Measurements from ENCODE around the gene CT45A8.
"Not testable (repeated sequence)": the region's sequence is repeated elsewhere in the genome, so short reads cannot be mapped to it uniquely, and the experiment has no call there.

CT45A8 gene, protein sequence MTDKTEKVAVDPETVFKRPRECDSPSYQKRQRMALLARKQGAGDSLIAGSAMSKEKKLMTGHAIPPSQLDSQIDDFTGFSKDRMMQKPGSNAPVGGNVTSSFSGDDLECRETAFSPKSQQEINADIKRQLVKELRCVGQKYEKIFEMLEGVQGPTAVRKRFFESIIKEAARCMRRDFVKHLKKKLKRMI

DNA sequence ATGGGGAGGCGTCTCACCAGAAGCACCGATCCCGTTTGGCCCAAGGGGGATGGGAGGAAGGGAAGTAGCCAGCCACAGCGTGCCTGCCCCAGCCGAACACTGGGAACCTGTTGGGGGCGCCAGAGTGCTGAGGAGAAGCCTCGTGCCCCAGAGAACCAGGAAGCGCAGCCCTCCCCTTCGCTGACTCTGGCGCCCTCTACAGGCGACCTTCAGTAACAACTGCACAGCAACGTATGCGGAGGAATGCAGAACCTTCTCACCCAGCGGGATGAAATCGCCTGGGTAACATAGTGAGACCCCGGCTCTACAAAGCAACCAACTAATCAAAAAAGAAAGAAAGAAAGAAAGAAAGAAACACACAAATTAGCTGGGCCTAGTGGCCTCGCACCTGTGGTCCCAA lies at the start of gene CT45A8:
Gene CT45A8 (minus strand): TSS at position 101 of the 400 bp plus-strand sequence. CDS start 3,755 bp downstream, outside the sequence.
- DNase-seq: not testable (repeated sequence)

DNA sequence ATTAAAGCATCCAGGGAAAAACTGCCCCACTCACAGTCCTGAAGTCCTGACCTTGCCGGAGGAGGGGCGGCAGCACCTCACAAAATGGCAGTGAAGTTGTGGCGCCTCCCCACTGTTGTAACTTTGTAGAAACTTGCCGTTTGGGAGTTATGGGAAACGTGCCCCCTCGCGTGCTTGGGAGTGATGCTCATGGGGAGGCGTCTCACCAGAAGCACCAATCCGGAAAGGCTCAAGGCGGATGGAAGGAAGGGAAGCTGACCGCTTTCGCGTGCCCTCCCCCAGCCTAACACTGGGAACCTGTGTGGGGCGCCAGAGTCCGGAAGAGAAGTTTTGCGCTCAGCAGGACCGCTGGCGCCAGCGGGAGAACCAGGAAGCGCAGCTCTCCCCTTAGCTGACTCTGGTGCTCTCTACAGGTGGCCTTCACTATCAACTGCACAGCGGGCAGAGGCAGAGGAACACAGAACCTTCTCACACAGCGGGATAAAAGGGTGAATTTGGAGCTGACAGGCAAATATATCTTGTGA lies 39.0 kb upstream of the CT45A8 start, which contains the start of the genes CT45A10 and SAGE1:
Gene CT45A10 (minus strand): TSS at position 151 of the 524 bp plus-strand sequence. CDS start 8,100 bp downstream, outside the sequence.
Gene SAGE1 (plus strand): TSS at position 423 of the 524 bp plus-strand sequence. CDS start 2,527 bp downstream, outside the sequence.
- DNase-seq: no peak

DNA sequence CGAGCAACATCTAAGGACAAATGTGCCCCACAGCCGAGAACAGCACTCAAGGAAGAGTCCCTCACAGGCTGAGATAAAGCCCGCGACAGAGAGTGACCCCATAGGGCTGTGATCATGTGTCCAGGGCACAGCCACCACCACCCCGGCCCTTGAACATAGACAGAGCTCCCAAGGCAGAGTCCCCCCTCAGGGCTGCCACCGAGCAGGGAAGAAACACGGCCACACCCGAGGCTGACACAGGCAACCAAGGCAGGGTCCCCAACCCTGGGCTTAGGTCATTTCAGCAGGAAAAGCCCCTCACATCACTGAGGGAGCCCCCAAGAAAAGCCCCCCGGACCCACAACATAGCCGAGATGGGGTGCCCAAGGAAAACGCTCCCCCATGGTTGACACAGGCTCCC lies 38.4 kb upstream of the CT45A8 start:
- no peak for DNase-seq

DNA sequence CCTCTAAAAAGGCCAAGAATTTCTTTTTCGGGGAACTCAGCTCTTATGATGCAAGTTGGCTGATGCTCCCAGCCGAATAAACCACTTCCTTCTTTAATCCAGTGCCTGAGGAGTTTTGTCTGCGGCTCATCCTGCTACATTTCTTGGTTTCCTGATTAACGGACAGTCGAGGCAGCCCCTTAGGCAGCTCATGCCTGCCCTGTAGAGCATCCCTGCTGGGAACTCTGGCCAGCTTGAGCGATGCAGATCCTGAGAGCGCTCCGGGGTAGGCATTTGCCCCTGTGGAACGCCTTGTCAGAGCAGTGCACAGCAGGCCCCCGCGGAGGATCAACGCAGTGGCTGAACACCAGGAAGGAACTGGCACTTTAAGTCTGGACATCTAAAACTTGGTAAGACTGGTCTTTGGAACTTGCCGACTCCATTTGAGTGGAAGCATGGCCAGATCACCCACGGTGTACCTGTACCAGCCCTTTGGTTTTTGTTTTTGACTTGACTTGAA lies 35.8 kb upstream of the CT45A8 start:
- no peak for DNase-seq

DNA sequence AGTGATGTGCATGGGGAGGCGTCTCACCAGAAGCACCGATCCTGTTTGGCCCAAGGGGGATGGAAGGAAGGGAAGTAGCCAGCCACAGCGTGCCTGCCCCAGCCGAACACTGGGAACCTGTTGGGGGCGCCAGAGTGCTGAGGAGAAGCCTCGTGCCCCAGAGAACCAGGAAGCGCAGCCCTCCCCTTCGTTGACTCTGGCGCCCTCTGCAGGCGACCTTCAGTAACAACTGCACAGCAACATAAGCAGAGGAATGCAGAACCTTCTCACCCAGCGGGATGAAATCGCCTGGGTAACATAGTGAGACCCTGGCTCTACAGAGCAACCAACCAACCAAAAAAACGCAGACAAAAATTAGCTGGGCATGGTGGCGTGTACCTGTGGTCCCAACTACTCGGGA lies 34.6 kb upstream of the CT45A8 start:
- DNase-seq: peak; percentile 55

DNA sequence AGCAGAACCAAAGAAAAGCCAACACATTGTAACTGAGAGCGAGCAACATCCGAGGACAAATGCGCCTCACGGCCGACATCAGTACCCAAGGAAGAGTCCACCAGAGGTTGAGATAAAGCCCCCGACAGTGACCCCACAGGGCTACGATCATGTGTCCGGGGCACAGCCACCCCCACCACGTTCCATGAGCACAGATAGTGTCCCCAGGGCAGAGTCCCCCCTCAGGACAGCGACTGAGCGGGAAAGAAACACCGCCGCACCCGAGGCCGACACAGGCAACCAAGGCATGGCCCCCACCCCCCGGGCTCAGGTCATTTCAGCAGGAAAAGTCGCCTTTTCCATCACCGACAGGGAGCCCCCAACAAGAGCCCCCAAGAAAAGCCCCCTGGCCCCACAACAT lies 33.9 kb upstream of the CT45A8 start:
- DNase-seq: not testable (repeated sequence)

DNA sequence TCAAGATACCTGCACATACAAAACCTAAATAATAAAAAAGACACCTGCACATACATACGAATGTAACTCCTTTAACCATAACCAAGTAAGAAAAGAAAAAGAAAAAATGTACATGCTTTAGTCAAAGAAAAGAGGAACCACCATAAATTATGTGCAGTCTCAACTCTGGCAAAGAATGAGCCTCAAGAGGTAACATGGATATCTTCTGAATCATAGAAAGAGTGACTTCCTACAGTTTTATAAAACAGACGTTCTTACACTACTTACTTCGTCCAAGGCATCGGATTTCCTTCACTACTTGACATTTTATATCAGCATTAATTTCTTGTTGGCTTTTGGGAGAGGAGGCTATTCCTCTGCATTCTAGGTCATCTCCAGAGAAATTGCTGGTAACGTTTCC lies 28.4 kb upstream of the CT45A8 start:
- DNase-seq: not testable (repeated sequence)

DNA sequence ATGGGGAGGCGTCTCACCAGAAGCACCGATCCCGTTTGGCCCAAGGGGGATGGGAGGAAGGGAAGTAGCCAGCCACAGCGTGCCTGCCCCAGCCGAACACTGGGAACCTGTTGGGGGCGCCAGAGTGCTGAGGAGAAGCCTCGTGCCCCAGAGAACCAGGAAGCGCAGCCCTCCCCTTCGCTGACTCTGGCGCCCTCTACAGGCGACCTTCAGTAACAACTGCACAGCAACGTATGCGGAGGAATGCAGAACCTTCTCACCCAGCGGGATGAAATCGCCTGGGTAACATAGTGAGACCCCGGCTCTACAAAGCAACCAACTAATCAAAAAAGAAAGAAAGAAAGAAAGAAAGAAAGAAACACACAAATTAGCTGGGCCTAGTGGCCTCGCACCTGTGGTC lies 17.4 kb upstream of the CT45A8 start, which contains the start of gene CT45A9:
Gene CT45A9 (minus strand): TSS at position 101 of the 400 bp plus-strand sequence. CDS start 3,751 bp downstream, outside the sequence.
- DNase-seq: not testable (repeated sequence)

DNA sequence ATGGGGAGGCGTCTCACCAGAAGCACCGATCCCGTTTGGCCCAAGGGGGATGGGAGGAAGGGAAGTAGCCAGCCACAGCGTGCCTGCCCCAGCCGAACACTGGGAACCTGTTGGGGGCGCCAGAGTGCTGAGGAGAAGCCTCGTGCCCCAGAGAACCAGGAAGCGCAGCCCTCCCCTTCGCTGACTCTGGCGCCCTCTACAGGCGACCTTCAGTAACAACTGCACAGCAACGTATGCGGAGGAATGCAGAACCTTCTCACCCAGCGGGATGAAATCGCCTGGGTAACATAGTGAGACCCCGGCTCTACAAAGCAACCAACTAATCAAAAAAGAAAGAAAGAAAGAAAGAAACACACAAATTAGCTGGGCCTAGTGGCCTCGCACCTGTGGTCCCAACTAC lies 17.2 kb downstream of the CT45A8 start, which contains the start of gene CT45A7:
Gene CT45A7 (minus strand): TSS at position 101 of the 400 bp plus-strand sequence. CDS start 3,747 bp downstream, outside the sequence.
- not testable (repeated sequence) for DNase-seq

DNA sequence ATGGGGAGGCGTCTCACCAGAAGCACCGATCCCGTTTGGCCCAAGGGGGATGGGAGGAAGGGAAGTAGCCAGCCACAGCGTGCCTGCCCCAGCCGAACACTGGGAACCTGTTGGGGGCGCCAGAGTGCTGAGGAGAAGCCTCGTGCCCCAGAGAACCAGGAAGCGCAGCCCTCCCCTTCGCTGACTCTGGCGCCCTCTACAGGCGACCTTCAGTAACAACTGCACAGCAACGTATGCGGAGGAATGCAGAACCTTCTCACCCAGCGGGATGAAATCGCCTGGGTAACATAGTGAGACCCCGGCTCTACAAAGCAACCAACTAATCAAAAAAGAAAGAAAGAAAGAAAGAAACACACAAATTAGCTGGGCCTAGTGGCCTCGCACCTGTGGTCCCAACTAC lies 34.4 kb downstream of the CT45A8 start, which contains the start of gene CT45A2:
Gene CT45A2 (minus strand): TSS at position 101 of the 400 bp plus-strand sequence. CDS start 3,747 bp downstream, outside the sequence.
- not testable (repeated sequence) for DNase-seq

DNA sequence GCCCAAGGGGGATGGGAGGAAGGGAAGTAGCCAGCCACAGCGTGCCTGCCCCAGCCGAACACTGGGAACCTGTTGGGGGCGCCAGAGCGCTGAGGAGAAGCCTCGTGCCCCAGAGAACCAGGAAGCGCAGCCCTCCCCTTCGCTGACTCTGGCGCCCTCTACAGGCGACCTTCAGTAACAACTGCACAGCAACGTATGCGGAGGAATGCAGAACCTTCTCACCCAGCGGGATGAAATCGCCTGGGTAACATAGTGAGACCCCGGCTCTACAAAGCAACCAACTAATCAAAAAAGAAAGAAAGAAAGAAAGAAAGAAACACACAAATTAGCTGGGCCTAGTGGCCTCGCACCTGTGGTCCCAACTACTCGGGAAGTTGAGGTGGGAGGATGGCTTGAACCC lies 51.7 kb downstream of the CT45A8 start, which contains the start of gene CT45A6:
Gene CT45A6 (minus strand): TSS at position 101 of the 400 bp plus-strand sequence. CDS start 3,794 bp downstream, outside the sequence.
- not testable (repeated sequence) for DNase-seq

Measured in activated CD4-positive, alpha-beta T cell treated with anti-CD3 and anti-CD28 coated beads, Interleukin-2, Interleukin-6, amounts not matched to agents 100 ng/mL and 50 ng/mL, durations not matched to agents 16 hours and 8 hours (primary cell).